ENCODE results near the gene SAMD4B. TPM values are rescaled to one million over a fixed set of nuclear protein-coding genes. Genes with fewer than 3 reads are reported as not detected.
"Not testable (repeated sequence)": the region's sequence is repeated elsewhere in the genome, so short reads cannot be mapped to it uniquely, and the experiment has no call there.

SAMD4B gene
- total and polyA plus RNA-seq, 2 donors from 2014 or later, result 92.9 to 100 TPM

DNA sequence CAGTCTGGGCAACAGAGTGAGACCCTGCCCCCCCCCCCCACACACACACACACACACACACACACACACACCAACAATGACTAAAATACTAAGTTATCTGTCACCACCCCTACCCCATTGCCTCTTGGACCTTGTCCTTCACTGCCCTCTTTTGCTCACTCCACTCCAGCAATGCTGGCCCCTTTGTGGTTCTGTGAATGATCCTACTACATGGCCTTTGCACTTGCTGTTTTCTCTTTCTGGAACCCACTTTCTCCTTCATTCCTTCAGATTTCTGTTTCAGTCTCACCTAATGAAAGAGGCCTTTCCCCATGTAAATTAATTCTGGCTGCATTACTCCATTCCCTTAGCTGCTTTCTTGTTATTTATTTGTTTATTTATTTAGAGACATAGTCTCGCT, 2.5 kb upstream of the SAMD4B start:
- H3K4me1 ChIP-seq (ENCODE audit: control insufficient read depth in 2 of 3, insufficient read depth in 2 of 3, low read depth in 1 of 3, low read length in 3 of 3), result peaks cover 4 to 10% (median 4%) of the 10 kb centered on the region in 3 donors
- TF ChIP-seq, protein P1, sequence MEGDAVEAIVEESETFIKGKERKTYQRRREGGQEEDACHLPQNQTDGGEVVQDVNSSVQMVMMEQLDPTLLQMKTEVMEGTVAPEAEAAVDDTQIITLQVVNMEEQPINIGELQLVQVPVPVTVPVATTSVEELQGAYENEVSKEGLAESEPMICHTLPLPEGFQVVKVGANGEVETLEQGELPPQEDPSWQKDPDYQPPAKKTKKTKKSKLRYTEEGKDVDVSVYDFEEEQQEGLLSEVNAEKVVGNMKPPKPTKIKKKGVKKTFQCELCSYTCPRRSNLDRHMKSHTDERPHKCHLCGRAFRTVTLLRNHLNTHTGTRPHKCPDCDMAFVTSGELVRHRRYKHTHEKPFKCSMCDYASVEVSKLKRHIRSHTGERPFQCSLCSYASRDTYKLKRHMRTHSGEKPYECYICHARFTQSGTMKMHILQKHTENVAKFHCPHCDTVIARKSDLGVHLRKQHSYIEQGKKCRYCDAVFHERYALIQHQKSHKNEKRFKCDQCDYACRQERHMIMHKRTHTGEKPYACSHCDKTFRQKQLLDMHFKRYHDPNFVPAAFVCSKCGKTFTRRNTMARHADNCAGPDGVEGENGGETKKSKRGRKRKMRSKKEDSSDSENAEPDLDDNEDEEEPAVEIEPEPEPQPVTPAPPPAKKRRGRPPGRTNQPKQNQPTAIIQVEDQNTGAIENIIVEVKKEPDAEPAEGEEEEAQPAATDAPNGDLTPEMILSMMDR (IDR thresholded peaks at IDR 0.05; ENCODE audit: borderline replicate concordance, extremely low read depth, insufficient read depth), result no peak
- H3K4me3 ChIP-seq (ENCODE audit: low read length in 3 of 3), result no peak overlapping the region
- H3K9ac ChIP-seq (ENCODE audit: low read length in 3 of 3), result no peak overlapping the region
- H3K9me3 ChIP-seq (ENCODE audit: control insufficient read depth in 2 of 3, insufficient read depth in 1 of 3, low read length in 3 of 3), result no peaks in the 10 kb centered on the region
- no peaks in the 10 kb centered on the region for H3K36me3 ChIP-seq (ENCODE audit: control insufficient read depth in 2 of 3, insufficient read depth in 3 of 3, low read length in 3 of 3)
- H3K27ac ChIP-seq (ENCODE audit: low read depth in 2 of 2, low read length in 2 of 2), result no peak overlapping the region
- DNase-seq, result no peak
- no peak for FAIRE-seq
- intact Hi-C loops (cut with DNase I), result no loop called here
- H3K27me3 ChIP-seq (ENCODE audit: control insufficient read depth, insufficient read depth, low read length), result no peaks in the 10 kb centered on the region

DNA sequence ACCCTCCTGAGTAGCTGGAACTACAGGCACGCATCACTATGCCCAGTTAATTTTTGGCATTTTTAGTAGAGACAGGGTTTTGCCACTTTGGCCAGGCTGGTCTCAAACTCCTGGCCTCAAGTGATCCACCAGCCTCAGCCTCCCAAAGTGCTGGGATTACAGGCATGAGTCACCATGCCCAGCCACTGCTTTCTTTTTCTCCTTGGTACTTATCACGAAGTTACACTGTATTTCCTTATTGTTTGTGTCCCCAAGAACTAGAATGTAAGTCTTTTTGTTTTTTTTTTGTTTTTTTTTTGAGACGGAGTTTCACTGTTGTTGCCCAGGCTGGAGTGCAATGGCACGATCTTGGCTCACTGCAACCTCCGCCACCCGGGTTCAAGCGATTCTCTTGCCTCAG, 2.1 kb upstream of the SAMD4B start:
- H3K9ac ChIP-seq (ENCODE audit: low read length in 3 of 3); FAIRE-seq; H3K27me3 ChIP-seq (ENCODE audit: control insufficient read depth, insufficient read depth, low read length); H3K4me3 ChIP-seq (ENCODE audit: low read length in 3 of 3); H3K9me3 ChIP-seq (ENCODE audit: control insufficient read depth in 2 of 3, insufficient read depth in 1 of 3, low read length in 3 of 3); H3K36me3 ChIP-seq (ENCODE audit: control insufficient read depth in 2 of 3, insufficient read depth in 3 of 3, low read length in 3 of 3); DNase-seq; H3K27ac ChIP-seq (ENCODE audit: low read depth in 2 of 2, low read length in 2 of 2); intact Hi-C loops (cut with DNase I): not testable (repeated sequence)
- H3K4me1 ChIP-seq (ENCODE audit: control insufficient read depth in 2 of 3, insufficient read depth in 2 of 3, low read depth in 1 of 3, low read length in 3 of 3), result peaks cover 4 to 10% (median 4%) of the 10 kb centered on the region in 3 donors

DNA sequence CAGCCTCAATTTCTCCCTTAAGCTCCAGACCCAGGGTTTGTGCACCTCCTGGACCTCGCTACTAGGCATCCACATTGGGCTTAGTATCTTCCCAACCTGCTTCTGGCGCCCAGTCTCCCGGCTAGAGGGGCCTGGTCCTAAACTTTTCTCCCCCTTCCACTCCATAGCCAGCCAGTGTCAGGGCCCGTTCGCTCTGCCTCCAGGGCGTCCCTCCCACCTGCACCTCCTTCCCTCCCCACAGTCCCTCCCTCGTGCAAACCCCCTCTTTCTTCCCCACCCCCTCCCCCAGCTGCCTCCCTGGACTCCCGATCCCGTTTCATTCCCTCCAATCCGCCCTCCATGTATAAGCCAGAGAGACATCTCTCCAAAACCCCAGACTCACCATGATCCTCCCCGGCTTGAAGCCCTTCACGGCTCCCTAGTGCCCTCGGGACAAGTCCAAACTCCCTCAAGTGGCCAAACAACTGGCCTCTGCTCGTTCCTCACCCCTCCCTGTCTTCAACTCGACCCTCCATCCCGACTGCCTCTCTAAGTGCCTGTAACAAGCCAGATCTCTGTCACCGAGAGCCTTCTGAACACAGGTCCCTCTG, 997 bp upstream of the SAMD4B start:
- intact Hi-C loops (cut with DNase I), result no loop called here
- peak in 4 of 5 donors; percentile 61 to 82 (median 76) for DNase-seq
- TF ChIP-seq, protein P1 (IDR thresholded peaks at IDR 0.05; ENCODE audit: borderline replicate concordance, extremely low read depth, insufficient read depth), result no peak

DNA sequence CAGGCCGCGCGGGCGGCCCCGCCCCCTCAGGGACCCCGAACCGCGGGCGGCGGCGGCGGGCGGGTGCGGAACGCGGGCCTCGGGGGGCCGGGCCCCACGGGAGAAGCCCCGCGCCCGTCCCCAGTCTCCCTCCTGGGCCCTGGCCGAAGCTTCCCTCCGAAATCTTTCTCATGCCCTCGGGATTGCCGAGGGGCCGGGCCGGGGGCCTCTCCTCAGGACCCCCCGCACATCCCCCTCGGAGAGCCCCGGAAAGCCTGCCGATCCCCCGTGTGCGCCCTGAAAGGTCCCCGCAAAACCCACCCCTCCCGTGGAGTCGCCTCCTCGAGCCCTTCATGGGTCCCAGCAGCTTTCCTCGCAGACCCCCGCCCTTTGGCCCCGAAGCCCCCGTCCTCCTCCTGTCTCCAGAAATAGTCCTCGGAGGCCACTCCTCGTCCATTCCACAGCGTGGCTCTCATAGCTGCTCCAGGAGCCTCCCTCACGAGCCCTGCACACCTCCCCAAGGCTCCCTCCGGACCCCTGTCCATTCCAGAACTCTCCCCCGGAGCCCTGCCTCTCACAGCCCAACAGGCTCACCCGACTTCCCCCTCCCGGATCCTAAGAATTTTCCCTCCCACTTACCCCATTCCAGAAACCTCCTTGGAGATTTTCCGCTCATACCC, 555 bp downstream of the SAMD4B start:
- TF ChIP-seq, protein P1 (IDR thresholded peaks at IDR 0.05; ENCODE audit: borderline replicate concordance, extremely low read depth, insufficient read depth), result no peak
- Histone ChIP-seq H3K4me3 (ENCODE audit: low read length in 3 of 3) (peak overlapping the region; percentile 50 to 78 (median 69)), H3K9me3 (ENCODE audit: control insufficient read depth in 2 of 3, insufficient read depth in 1 of 3, low read length in 3 of 3) (no peaks in the 10 kb centered on the region), H3K9ac (ENCODE audit: low read length in 3 of 3) (peak overlapping the region; percentile 49 to 75 (median 74)), H3K4me1 (ENCODE audit: control insufficient read depth in 2 of 3, insufficient read depth in 2 of 3, low read depth in 1 of 3, low read length in 3 of 3) (peaks cover 4 to 10% (median 4%) of the 10 kb centered on the region in 3 donors), H3K27me3 (ENCODE audit: control insufficient read depth, insufficient read depth, low read length) (no peaks in the 10 kb centered on the region), H3K36me3 (ENCODE audit: control insufficient read depth in 2 of 3, insufficient read depth in 3 of 3, low read length in 3 of 3) (no peaks in the 10 kb centered on the region), H3K27ac (ENCODE audit: low read depth in 2 of 2, low read length in 2 of 2) (peak overlapping the region; percentile 57 to 67)
- intact Hi-C loops (cut with DNase I), result no loop called here
- DNase-seq (peak; percentile 21 to 84 (median 57)), FAIRE-seq (no peak)

More for the DNA sequence above, 997 bp upstream of the SAMD4B start:
- Histone ChIP-seq H3K4me1 (ENCODE audit: control insufficient read depth in 2 of 3, insufficient read depth in 2 of 3, low read depth in 1 of 3, low read length in 3 of 3) (peaks cover 4 to 10% (median 4%) of the 10 kb centered on the region in 3 donors), H3K36me3 (ENCODE audit: control insufficient read depth in 2 of 3, insufficient read depth in 3 of 3, low read length in 3 of 3) (no peaks in the 10 kb centered on the region), H3K27me3 (ENCODE audit: control insufficient read depth, insufficient read depth, low read length) (no peaks in the 10 kb centered on the region), H3K9me3 (ENCODE audit: control insufficient read depth in 2 of 3, insufficient read depth in 1 of 3, low read length in 3 of 3) (no peaks in the 10 kb centered on the region), H3K9ac (ENCODE audit: low read length in 3 of 3) (peak overlapping the region; percentile 87 to 95 (median 94)), H3K27ac (ENCODE audit: low read depth in 2 of 2, low read length in 2 of 2) (peak overlapping the region; percentile 72 to 80), H3K4me3 (ENCODE audit: low read length in 3 of 3) (peak overlapping the region; percentile 86 to 99 (median 93))
- no peak for FAIRE-seq
